Measurements from ENCODE around the gene CACNA1F. TPM values are rescaled to one million over a fixed set of nuclear protein-coding genes. Genes with fewer than 3 reads are reported as not detected.

The CACNA1F gene
- total RNA-seq, 1 donor = not detected

DNA sequence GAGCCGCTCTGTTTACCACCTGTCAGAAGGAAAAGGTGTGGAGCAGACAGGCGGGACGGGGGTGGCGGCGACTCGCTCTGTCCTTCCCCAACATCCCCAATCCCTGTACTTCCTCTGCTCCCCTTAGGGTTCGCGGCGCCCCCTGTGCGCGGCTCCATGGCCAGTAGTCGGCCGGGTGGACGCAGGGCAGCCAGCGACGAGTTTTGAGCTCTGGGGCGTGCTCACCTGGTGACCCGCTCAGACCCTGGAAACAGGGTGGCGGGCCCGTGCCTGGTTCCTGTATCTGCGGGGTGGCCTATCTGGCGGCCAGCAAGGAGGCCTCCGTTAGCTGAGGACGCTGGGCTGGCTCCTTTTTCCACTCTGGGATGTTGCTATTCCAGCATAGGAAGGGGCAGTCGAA is 75.9 kb downstream of the CACNA1F start:
- TF ChIP-seq, protein P1, sequence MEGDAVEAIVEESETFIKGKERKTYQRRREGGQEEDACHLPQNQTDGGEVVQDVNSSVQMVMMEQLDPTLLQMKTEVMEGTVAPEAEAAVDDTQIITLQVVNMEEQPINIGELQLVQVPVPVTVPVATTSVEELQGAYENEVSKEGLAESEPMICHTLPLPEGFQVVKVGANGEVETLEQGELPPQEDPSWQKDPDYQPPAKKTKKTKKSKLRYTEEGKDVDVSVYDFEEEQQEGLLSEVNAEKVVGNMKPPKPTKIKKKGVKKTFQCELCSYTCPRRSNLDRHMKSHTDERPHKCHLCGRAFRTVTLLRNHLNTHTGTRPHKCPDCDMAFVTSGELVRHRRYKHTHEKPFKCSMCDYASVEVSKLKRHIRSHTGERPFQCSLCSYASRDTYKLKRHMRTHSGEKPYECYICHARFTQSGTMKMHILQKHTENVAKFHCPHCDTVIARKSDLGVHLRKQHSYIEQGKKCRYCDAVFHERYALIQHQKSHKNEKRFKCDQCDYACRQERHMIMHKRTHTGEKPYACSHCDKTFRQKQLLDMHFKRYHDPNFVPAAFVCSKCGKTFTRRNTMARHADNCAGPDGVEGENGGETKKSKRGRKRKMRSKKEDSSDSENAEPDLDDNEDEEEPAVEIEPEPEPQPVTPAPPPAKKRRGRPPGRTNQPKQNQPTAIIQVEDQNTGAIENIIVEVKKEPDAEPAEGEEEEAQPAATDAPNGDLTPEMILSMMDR (IDR thresholded peaks at IDR 0.05; ENCODE audit: insufficient read depth, low read depth, low read length) = no peak
- no peak for DNase-seq (ENCODE audit: low read depth)
- H3K4me3 ChIP-seq (ENCODE audit: low read depth, low read length) = no peak overlapping the region

DNA sequence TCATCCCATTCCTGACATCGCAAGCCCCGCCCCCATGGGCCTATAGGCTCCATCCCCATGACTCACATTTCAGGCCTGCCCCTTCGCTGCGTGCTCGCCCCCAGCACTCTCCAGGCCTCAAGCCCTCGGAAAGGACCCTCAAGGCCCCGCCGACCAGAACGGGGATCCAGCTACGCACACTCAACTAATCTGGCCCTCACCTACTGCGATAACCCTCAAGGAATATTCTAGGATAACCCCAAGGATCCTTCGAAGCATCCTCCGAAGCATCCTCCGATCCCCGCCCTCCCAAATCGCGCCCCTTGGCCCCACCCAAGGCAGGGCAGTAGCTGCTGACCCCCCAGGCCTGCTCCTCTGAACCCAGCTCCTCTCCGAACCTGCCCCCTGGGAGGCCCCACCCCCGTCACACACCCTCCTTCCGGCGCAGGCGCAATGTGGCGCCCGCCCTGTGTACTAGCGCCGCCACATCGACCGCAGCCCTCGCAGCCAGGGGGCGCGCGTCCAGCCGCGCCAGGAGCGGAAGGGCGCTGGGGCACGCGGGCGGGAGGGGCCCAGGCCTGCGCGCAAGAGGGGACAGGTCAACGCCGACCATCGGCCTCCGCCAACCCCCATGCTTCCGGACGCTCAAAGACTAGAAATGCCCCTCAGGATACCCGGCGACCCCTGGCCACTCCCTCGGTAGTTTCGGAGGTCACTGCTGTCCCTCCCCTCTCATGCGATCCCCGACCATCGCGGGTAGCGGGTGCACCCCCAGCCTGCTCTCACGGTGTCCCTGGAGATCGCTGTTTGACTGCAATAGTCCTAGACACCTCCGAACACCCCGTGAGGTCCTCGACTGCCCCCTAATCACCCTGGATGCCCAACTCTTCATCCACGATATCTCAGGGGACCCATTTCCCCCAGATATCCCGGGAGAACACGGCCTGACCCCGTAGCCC is 77.0 kb downstream of the CACNA1F start:
- peak overlapping the region; percentile 59 for H3K4me3 ChIP-seq (ENCODE audit: low read depth, low read length)
- peak; percentile 89 for DNase-seq (ENCODE audit: low read depth)
- TF ChIP-seq, protein P1 (IDR thresholded peaks at IDR 0.05; ENCODE audit: insufficient read depth, low read depth, low read length) = peak; percentile 60

DNA sequence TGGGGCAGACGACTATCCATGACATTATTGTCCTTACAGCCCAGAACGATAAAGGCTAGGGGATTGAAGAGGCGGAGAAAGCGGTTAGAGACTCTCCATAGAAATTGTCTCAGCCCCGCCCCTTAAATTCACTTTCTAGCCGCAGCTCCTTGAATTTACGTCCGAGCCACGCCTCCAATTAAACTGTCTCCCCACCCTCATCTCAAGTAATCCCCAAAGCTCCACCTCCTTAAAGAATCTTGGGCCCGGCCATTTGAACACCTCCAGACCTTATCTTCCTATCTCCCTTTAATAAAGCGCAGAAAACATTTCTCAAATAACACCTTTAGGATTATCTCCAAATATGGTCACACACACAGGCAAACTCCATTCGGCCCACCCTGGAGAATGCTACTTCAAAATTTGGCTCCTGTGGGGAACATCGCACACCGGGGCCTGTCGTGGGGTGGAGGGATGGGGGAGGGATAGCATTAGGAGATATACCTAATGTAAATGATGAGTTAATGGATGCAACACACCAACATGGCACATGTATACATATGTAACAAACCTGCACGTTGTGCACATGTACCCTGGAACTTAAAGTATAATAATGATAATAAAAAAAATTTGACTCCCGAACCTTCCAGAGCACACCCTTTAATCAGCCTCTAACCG is 77.8 kb downstream of the CACNA1F start:
- DNase-seq (ENCODE audit: low read depth) = peak; percentile 75
- peak overlapping the region; percentile 59 for H3K4me3 ChIP-seq (ENCODE audit: low read depth, low read length)
- TF ChIP-seq, protein P1 (IDR thresholded peaks at IDR 0.05; ENCODE audit: insufficient read depth, low read depth, low read length) = no peak

Other genes with a start within 250 kb of the CACNA1F start
- 14.2 and 14.5 TPM in 2 replicates for gene GRIPAP1, start 231.1 kb downstream of the CACNA1F start, total RNA-seq
- gene TFE3, start 190.0 kb downstream of the CACNA1F start, total RNA-seq = 37.1 and 45.1 TPM in 2 replicates
- gene CCDC120, start 174.3 kb downstream of the CACNA1F start, total RNA-seq = 0.86 and 0.97 TPM in 2 replicates
- gene PRAF2, start 159.3 kb downstream of the CACNA1F start, total RNA-seq = 12.6 and 15.1 TPM in 2 replicates
- gene WDR45, start 153.5 kb downstream of the CACNA1F start, total RNA-seq = 46.6 and 56.0 TPM in 2 replicates
- 13.0 and 15.5 TPM in 2 replicates for gene GPKOW, start 109.6 kb downstream of the CACNA1F start, total RNA-seq
- gene MAGIX, start 70.6 kb downstream of the CACNA1F start, total RNA-seq = 1.9 and 2.2 TPM in 2 replicates
- gene PLP2, start 61.4 kb downstream of the CACNA1F start, total RNA-seq = 19.0 and 29.6 TPM in 2 replicates
- 5.2 TPM in 2 replicates for gene PRICKLE3, start 47.0 kb downstream of the CACNA1F start, total RNA-seq
- under 0.01 TPM in 1 of 2 replicates, not detected in the other for gene SYP, start 33.1 kb downstream of the CACNA1F start, total RNA-seq
- 8.6 and 11.3 TPM in 2 replicates for gene CCDC22, start 2.1 kb upstream of the CACNA1F start, total RNA-seq
- gene FOXP3, start 31.4 kb upstream of the CACNA1F start, total RNA-seq = under 0.01 TPM in 1 of 2 replicates, not detected in the other
- gene PPP1R3F, start 36.5 kb upstream of the CACNA1F start, total RNA-seq = 5.2 and 5.6 TPM in 2 replicates
- gene GAGE10, start 70.3 kb upstream of the CACNA1F start, total RNA-seq = not detected in 2 replicates
- not detected in 2 replicates for gene GAGE12J, start 88.7 kb upstream of the CACNA1F start, total RNA-seq
- gene GAGE13, start 98.2 kb upstream of the CACNA1F start, total RNA-seq = not detected in 2 replicates

All from fibroblast of villous mesenchyme (primary cell).